EL (cell line): Measurements from ENCODE around the gene CMTM8.

Experiments used
- DNase-seq: peaks from one replicate; pipeline ENCODE4 v3.0.0-alpha.2; 2016

Gene CMTM8

GRCh38 chr3:32309654-32310242, 71.3 kb downstream of the CMTM8 start:
- DNase-seq: no peak

- DNase-seq: no peak
These were observed 71.9 kb downstream of the CMTM8 start for GRCh38 chr3:32310336-32310735.

GRCh38 chr3:32310918-32311839, 72.7 kb downstream of the CMTM8 start:
- DNase-seq: no peak

GRCh38 chr3:32312251-32312650, 73.8 kb downstream of the CMTM8 start:
- no peak for DNase-seq

GRCh38 chr3:32313169-32313568, 74.7 kb downstream of the CMTM8 start:
- DNase-seq: no peak

- DNase-seq: peak; percentile 48
These were observed 75.4 kb downstream of the CMTM8 start for GRCh38 chr3:32313723-32314473.

- no peak for DNase-seq
These were observed 77.0 kb downstream of the CMTM8 start for GRCh38 chr3:32315441-32315840.

- DNase-seq: no peak
These were observed 77.8 kb downstream of the CMTM8 start for GRCh38 chr3:32316319-32316718.

GRCh38 chr3:32316976-32317375, 78.5 kb downstream of the CMTM8 start:
- no peak for DNase-seq

- DNase-seq: no peak
These were observed 81.1 kb downstream of the CMTM8 start for GRCh38 chr3:32319607-32320006.

GRCh38 chr3:32320080-32320479, 81.6 kb downstream of the CMTM8 start:
- no peak for DNase-seq

- DNase-seq: no peak
These were observed 82.8 kb downstream of the CMTM8 start for GRCh38 chr3:32321095-32321790.

GRCh38 chr3:32322311-32322710, 83.8 kb downstream of the CMTM8 start:
- DNase-seq: no peak

- no peak for DNase-seq
These were observed 85.1 kb downstream of the CMTM8 start for GRCh38 chr3:32323604-32324003.

- no peak for DNase-seq
These were observed 86.7 kb downstream of the CMTM8 start for GRCh38 chr3:32325201-32325600.

GRCh38 chr3:32325927-32326326, 87.4 kb downstream of the CMTM8 start:
- DNase-seq: no peak

GRCh38 chr3:32326795-32327194, 88.3 kb downstream of the CMTM8 start:
- no peak for DNase-seq

- DNase-seq: no peak
These were observed 96.2 kb downstream of the CMTM8 start for GRCh38 chr3:32334675-32335074.

- no peak for DNase-seq
These were observed 97.1 kb downstream of the CMTM8 start for GRCh38 chr3:32335365-32336112.

GRCh38 chr3:32336113-32336498, 97.6 kb downstream of the CMTM8 start:
- no peak for DNase-seq

- DNase-seq: no peak
These were observed 99.0 kb downstream of the CMTM8 start for GRCh38 chr3:32337505-32337904.

GRCh38 chr3:32340039-32340438, 101.6 kb downstream of the CMTM8 start:
- DNase-seq: peak; percentile 43
